ENCODE data around the gene CEP57L1.
"Not testable (repeated sequence)": the region's sequence is repeated elsewhere in the genome, so short reads cannot be mapped to it uniquely, and the experiment has no call there.

CEP57L1 gene

DNA sequence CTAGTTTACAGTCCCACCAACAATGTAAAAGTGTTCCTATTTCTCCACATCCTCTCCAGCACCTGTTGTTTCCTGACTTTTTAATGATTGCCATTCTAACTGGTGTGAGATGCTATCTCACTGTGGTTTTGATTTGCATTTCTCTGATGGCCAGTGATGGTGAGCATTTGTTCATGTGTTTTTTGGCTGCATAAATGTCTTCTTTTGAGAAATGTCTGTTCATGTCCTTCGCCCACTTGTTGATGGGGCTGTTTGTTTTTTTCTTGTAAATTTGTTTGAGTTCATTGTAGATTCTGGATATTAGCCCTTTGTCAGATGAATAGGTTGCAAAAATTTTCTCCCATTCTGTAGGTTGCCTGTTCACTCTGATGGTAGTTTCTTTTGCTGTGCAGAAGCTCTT lies 53.4 kb downstream of the CEP57L1 start:
- not testable (repeated sequence) for H3K9ac ChIP-seq (ENCODE audit: low read length); H4K12ac ChIP-seq (ENCODE audit: low read depth, low read length); H2AFZ ChIP-seq (ENCODE audit: insufficient read depth, low read length, poor library complexity); H3K36me3 ChIP-seq (ENCODE audit: control insufficient read depth in 1 of 2, insufficient read depth in 2 of 2, low read length in 2 of 2); H3K23ac ChIP-seq (ENCODE audit: low read length); H4K91ac ChIP-seq (ENCODE audit: low read depth, low read length); H3K27ac ChIP-seq (ENCODE audit: low read depth, low read length); H2BK12ac ChIP-seq (ENCODE audit: low read length); H3K18ac ChIP-seq (ENCODE audit: low read length); H2BK5ac ChIP-seq (ENCODE audit: low read depth, low read length, poor library complexity); H3K4me2 ChIP-seq (ENCODE audit: low read length); H3K9me3 ChIP-seq (ENCODE audit: insufficient read depth, low read depth, low read length); H3K4ac ChIP-seq (ENCODE audit: low read depth, low read length); H2AK5ac ChIP-seq (ENCODE audit: low read length); H3K27me3 ChIP-seq (ENCODE audit: insufficient read depth, low read length); H3K4me3 ChIP-seq (ENCODE audit: low read depth, low read length); DNase-seq; H2BK120ac ChIP-seq (ENCODE audit: insufficient read depth, low read length, poor library complexity); H3K79me1 ChIP-seq (ENCODE audit: low read length); H3K14ac ChIP-seq (ENCODE audit: low read length); H4K8ac ChIP-seq (ENCODE audit: low read depth, low read length); H3K79me2 ChIP-seq (ENCODE audit: control insufficient read depth, insufficient read depth, low read length, poor library complexity); H3K4me1 ChIP-seq (ENCODE audit: control insufficient read depth in 1 of 2, insufficient read depth in 2 of 2, low read length in 2 of 2)
- no CpG with 5 or more reads among the region's 1 CpG for WGBS (ENCODE audit: extremely low coverage, insufficient coverage, insufficient read length)

DNA sequence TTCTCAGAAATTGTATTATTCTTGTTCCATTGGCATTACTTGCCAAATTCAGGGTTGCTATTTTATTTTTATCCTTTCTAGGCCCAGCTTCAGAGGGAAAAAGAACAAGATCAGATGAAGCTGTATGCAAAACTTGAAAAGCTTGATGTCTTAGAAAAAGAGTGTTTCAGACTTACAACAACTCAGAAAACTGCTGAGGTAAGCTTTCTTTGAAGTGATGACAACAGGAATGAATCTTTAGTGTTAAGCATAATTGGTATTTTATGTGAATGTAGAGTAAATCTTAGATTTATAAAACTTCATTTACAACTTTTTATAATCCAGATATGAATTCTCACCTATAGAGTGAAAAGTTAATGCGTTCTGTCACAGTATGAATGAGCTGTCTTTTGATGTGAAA lies 58.4 kb downstream of the CEP57L1 start:
- Histone ChIP-seq H4K12ac (ENCODE audit: low read depth, low read length) (no peak overlapping the region), H4K91ac (ENCODE audit: low read depth, low read length) (no peak overlapping the region), H3K18ac (ENCODE audit: low read length) (no peak overlapping the region), H3K14ac (ENCODE audit: low read length) (no peak overlapping the region), H3K27ac (ENCODE audit: low read depth, low read length) (no peak overlapping the region), H3K9ac (ENCODE audit: low read length) (no peak overlapping the region), H3K79me2 (ENCODE audit: control insufficient read depth, insufficient read depth, low read length, poor library complexity) (no peaks in the 10 kb centered on the region), H2BK5ac (ENCODE audit: low read depth, low read length, poor library complexity) (no peak overlapping the region), H3K27me3 (ENCODE audit: insufficient read depth, low read length) (no peaks in the 10 kb centered on the region), H2AK5ac (ENCODE audit: low read length) (no peak overlapping the region), H3K79me1 (ENCODE audit: low read length) (no peaks in the 10 kb centered on the region), H3K23ac (ENCODE audit: low read length) (no peak overlapping the region), H3K4ac (ENCODE audit: low read depth, low read length) (no peak overlapping the region), H4K8ac (ENCODE audit: low read depth, low read length) (no peak overlapping the region), H2BK120ac (ENCODE audit: insufficient read depth, low read length, poor library complexity) (no peak overlapping the region), H2BK12ac (ENCODE audit: low read length) (no peak overlapping the region), H3K36me3 (ENCODE audit: control insufficient read depth in 1 of 2, insufficient read depth in 2 of 2, low read length in 2 of 2) (no peaks in the 10 kb centered on the region), H3K9me3 (ENCODE audit: insufficient read depth, low read depth, low read length) (no peaks in the 10 kb centered on the region), H3K4me1 (ENCODE audit: control insufficient read depth in 1 of 2, insufficient read depth in 2 of 2, low read length in 2 of 2) (no peaks in the 10 kb centered on the region), H3K4me2 (ENCODE audit: low read length) (no peak overlapping the region), H2AFZ (ENCODE audit: insufficient read depth, low read length, poor library complexity) (no peak overlapping the region), H3K4me3 (ENCODE audit: low read depth, low read length) (no peak overlapping the region)
- no CpG with 5 or more reads among the region's 1 CpG for WGBS (ENCODE audit: extremely low coverage, insufficient coverage, insufficient read length)
- no peak for DNase-seq

DNA sequence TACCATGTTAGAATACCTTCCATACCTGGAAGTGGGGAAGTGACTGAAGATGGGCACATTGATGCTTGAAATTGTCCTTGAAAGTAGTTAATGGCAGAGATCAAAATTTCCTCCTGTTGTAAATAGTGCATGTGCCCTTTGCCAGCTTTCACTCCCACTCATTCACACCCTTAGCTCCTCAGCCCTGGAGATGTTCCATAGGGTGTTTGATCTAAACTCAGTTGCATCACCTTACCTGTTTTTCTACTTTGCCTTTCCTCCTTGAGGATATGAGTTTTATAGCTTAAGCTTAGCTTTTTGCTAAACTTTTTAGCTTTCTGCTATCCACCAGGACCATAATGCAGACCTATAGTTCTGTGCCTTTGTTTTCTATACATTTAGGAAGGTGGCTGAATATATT lies 69.0 kb downstream of the CEP57L1 start:
- no peak overlapping the region for H4K12ac ChIP-seq (ENCODE audit: low read depth, low read length)
- no peaks in the 10 kb centered on the region for H3K79me2 ChIP-seq (ENCODE audit: control insufficient read depth, insufficient read depth, low read length, poor library complexity)
- H3K4me2 ChIP-seq (ENCODE audit: low read length), result no peak overlapping the region
- no peak overlapping the region for H3K4me3 ChIP-seq (ENCODE audit: low read depth, low read length)
- no peaks in the 10 kb centered on the region for H3K79me1 ChIP-seq (ENCODE audit: low read length)
- no peaks in the 10 kb centered on the region for H3K27me3 ChIP-seq (ENCODE audit: insufficient read depth, low read length)
- peak in 1 of 2 donors; percentile 28 for DNase-seq
- no peak overlapping the region for H4K8ac ChIP-seq (ENCODE audit: low read depth, low read length)
- no peak overlapping the region for H4K91ac ChIP-seq (ENCODE audit: low read depth, low read length)
- H3K9me3 ChIP-seq (ENCODE audit: insufficient read depth, low read depth, low read length), result no peaks in the 10 kb centered on the region
- H2AK5ac ChIP-seq (ENCODE audit: low read length), result no peak overlapping the region
- no peak overlapping the region for H3K4ac ChIP-seq (ENCODE audit: low read depth, low read length)
- no peak overlapping the region for H3K27ac ChIP-seq (ENCODE audit: low read depth, low read length)
- no peak overlapping the region for H3K9ac ChIP-seq (ENCODE audit: low read length)
- no peak overlapping the region for H3K23ac ChIP-seq (ENCODE audit: low read length)
- H3K36me3 ChIP-seq (ENCODE audit: control insufficient read depth in 1 of 2, insufficient read depth in 2 of 2, low read length in 2 of 2), result no peaks in the 10 kb centered on the region
- no peak overlapping the region for H3K14ac ChIP-seq (ENCODE audit: low read length)
- no peak overlapping the region for H2BK12ac ChIP-seq (ENCODE audit: low read length)
- H2BK5ac ChIP-seq (ENCODE audit: low read depth, low read length, poor library complexity), result no peak overlapping the region
- H2BK120ac ChIP-seq (ENCODE audit: insufficient read depth, low read length, poor library complexity), result no peak overlapping the region
- H3K4me1 ChIP-seq (ENCODE audit: control insufficient read depth in 1 of 2, insufficient read depth in 2 of 2, low read length in 2 of 2), result no peaks in the 10 kb centered on the region
- H3K18ac ChIP-seq (ENCODE audit: low read length), result no peak overlapping the region
- no peak overlapping the region for H2AFZ ChIP-seq (ENCODE audit: insufficient read depth, low read length, poor library complexity)

DNA sequence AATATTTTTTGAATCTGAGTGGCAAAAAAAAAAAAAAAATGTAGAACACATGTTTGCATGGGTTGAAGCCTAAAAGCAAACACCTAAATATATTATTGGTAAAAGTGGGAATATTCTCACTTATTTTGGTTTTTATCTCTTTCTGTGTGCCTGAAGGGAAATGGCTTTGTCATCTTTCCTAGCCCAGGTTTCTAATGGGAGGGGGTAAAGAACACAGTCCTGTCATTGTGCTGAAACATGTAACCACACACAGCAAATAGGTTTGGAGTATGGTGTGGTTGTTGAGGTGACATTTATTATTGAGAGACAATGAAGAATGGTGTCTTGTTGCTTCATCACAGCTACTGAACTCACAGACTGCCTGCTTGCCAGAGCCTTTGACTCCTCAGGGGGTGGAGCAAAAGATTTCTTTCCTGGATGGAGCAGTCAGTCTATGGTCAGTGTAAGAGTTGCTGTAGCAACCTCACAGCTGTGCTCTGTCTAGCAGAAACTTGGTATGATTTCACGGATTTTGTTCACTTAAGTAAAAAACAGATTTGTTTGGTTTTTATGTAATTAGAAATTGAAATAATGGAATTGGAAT lies 70.2 kb downstream of the CEP57L1 start:
- Histone ChIP-seq H3K79me2 (ENCODE audit: control insufficient read depth, insufficient read depth, low read length, poor library complexity) (no peaks in the 10 kb centered on the region), H3K27ac (ENCODE audit: low read depth, low read length) (no peak overlapping the region), H3K36me3 (ENCODE audit: control insufficient read depth in 1 of 2, insufficient read depth in 2 of 2, low read length in 2 of 2) (no peaks in the 10 kb centered on the region), H3K27me3 (ENCODE audit: insufficient read depth, low read length) (no peaks in the 10 kb centered on the region), H4K12ac (ENCODE audit: low read depth, low read length) (no peak overlapping the region), H2AK5ac (ENCODE audit: low read length) (no peak overlapping the region), H2BK120ac (ENCODE audit: insufficient read depth, low read length, poor library complexity) (no peak overlapping the region), H3K4me2 (ENCODE audit: low read length) (no peak overlapping the region), H3K4ac (ENCODE audit: low read depth, low read length) (no peak overlapping the region), H3K23ac (ENCODE audit: low read length) (no peak overlapping the region), H2AFZ (ENCODE audit: insufficient read depth, low read length, poor library complexity) (no peak overlapping the region), H3K4me1 (ENCODE audit: control insufficient read depth in 1 of 2, insufficient read depth in 2 of 2, low read length in 2 of 2) (no peaks in the 10 kb centered on the region), H4K91ac (ENCODE audit: low read depth, low read length) (no peak overlapping the region), H2BK5ac (ENCODE audit: low read depth, low read length, poor library complexity) (no peak overlapping the region), H3K14ac (ENCODE audit: low read length) (no peak overlapping the region), H3K18ac (ENCODE audit: low read length) (no peak overlapping the region), H3K4me3 (ENCODE audit: low read depth, low read length) (no peak overlapping the region), H3K9ac (ENCODE audit: low read length) (no peak overlapping the region), H4K8ac (ENCODE audit: low read depth, low read length) (no peak overlapping the region), H3K9me3 (ENCODE audit: insufficient read depth, low read depth, low read length) (no peaks in the 10 kb centered on the region), H3K79me1 (ENCODE audit: low read length) (no peaks in the 10 kb centered on the region), H2BK12ac (ENCODE audit: low read length) (no peak overlapping the region)
- DNase-seq, result peak in 1 of 2 donors; percentile 12
- WGBS (ENCODE audit: extremely low coverage, insufficient coverage, insufficient read length), result no CpG with 5 or more reads among the region's 1 CpG

Data from trophoblast cell (in vitro differentiated cells and primary cell).